ENCODE measurements around the gene BRINP1. TPM values are rescaled to one million over a fixed set of nuclear protein-coding genes. Genes with fewer than 3 reads are reported as not detected.

The BRINP1 gene
- total RNA-seq, 2 experiments from 2014 or later: not detected

DNA sequence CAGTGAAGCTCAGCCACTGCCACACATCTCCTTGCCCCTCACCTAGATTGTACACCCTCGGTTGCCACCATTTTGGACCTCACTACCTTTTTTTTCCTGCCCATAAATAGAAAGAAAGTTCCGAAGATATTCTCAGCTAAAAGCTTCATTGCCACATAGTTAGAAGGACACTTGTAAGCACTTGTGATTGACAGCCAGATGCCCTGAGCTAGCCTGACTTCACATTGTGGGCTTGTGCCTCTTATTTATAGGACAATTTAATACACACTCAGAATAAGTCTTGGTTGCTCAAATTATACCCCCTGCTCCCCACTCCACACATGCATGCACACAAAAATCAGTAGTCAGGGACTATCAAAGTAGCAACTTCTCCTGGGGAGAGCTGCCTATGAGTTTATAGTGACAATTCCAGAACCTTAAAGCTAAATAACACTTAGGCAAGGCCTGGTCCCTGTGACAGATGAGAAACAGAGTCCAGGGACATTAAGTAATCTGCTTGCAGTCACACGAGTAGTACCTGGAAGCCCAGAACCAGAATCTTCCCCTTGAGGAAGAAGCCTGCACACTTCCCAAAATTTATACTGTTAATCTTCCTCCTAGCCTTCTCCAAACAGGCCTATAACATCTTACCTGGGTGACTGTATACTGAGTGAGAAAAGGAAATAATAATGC, 184.8 kb downstream of the BRINP1 start:
- H3K27me3 ChIP-seq (ENCODE audit: control insufficient read depth in 1 of 2, insufficient read depth in 2 of 2, low read length in 2 of 2): no peaks in the 10 kb centered on the region
- Mint-ChIP-seq H3K27ac (no peak overlapping the region), H3K4me3 (no peak overlapping the region), H3K9me3 (peaks cover 6% of the 10 kb centered on the region), H3K36me3 (ENCODE audit: low read depth) (no peaks in the 10 kb centered on the region), H3K4me1 (ENCODE audit: low read depth) (no peaks in the 10 kb centered on the region), H3K27me3 (no peaks in the 10 kb centered on the region)
- TF ChIP-seq, protein P1, sequence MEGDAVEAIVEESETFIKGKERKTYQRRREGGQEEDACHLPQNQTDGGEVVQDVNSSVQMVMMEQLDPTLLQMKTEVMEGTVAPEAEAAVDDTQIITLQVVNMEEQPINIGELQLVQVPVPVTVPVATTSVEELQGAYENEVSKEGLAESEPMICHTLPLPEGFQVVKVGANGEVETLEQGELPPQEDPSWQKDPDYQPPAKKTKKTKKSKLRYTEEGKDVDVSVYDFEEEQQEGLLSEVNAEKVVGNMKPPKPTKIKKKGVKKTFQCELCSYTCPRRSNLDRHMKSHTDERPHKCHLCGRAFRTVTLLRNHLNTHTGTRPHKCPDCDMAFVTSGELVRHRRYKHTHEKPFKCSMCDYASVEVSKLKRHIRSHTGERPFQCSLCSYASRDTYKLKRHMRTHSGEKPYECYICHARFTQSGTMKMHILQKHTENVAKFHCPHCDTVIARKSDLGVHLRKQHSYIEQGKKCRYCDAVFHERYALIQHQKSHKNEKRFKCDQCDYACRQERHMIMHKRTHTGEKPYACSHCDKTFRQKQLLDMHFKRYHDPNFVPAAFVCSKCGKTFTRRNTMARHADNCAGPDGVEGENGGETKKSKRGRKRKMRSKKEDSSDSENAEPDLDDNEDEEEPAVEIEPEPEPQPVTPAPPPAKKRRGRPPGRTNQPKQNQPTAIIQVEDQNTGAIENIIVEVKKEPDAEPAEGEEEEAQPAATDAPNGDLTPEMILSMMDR (IDR thresholded peaks at IDR 0.05): no peak
- POLR2A ChIA-PET: no interaction called here
- DNase-seq: no peak
- H3K4me1 ChIP-seq (ENCODE audit: insufficient read depth, low read length): no peaks in the 10 kb centered on the region
- H3K4me3 ChIP-seq (ENCODE audit: low read length): no peak overlapping the region
- no peak for ATAC-seq (ENCODE audit: poor library complexity)
- H3K36me3 ChIP-seq (ENCODE audit: insufficient read depth, low read length): no peaks in the 10 kb centered on the region
- no peak overlapping the region for H3K27ac ChIP-seq (ENCODE audit: low read depth in 1 of 2, low read length in 2 of 2)
- intact Hi-C loops (cut with DNase I, micrococcal nuclease): no loop called here
- peaks cover 0 to 12% of the 10 kb centered on the region in 2 experiments for H3K9me3 ChIP-seq (ENCODE audit: control insufficient read depth in 1 of 2, insufficient read depth in 1 of 2, low read length in 2 of 2)
- CTCF ChIA-PET: no interaction called here

DNA sequence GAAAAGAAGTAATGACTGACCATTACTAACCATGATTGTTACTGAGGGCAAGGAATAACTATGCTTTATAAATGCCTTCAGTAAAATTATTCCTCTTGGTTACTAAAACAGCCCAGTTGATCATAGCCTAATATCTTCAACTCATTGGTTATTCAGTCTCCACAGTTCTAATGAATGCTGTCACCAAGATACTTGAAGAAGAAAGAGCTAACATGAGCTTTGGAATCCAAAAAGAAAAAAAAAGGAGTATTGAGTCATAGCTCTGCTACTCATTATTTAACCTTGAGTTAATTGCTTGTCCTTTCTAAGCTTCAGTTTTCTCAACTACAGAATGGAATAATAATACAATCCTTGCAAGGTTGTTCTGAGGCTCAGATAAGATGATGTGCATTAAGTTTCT, 187.7 kb downstream of the BRINP1 start:
- H3K36me3 Mint-ChIP-seq (ENCODE audit: low read depth): no peaks in the 10 kb centered on the region
- intact Hi-C loops (cut with DNase I, micrococcal nuclease): no loop called here

DNA sequence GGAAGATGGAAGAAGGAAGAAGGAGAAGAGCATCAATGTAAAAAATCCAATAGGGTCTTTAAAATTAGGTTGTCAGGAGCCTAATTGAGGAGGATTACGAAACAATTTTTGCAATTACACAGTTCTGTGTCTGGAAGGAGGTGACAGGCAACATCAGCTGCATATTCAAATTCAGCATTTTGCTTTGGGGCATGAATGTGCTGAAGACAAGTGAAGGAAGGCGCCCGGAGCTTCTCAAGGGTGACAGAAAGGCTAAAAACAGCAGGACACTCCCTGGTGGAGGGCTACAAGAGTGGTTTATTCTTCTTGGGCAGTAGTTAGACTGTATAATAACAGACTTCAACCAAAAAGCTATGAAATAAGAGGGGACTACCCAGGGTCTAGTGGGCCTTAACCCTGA, 188.3 kb downstream of the BRINP1 start:
- Mint-ChIP-seq H3K27ac (no peak overlapping the region), H3K4me3 (no peak overlapping the region), H3K9me3 (peaks cover 6% of the 10 kb centered on the region), H3K36me3 (ENCODE audit: low read depth) (no peaks in the 10 kb centered on the region), H3K27me3 (no peaks in the 10 kb centered on the region), H3K4me1 (ENCODE audit: low read depth) (no peaks in the 10 kb centered on the region)
- ATAC-seq (ENCODE audit: poor library complexity) (no peak), DNase-seq (no peak)
- Histone ChIP-seq H3K4me3 (ENCODE audit: low read length) (no peak overlapping the region), H3K27me3 (ENCODE audit: control insufficient read depth in 1 of 2, insufficient read depth in 2 of 2, low read length in 2 of 2) (no peaks in the 10 kb centered on the region), H3K27ac (ENCODE audit: low read depth in 1 of 2, low read length in 2 of 2) (no peak overlapping the region), H3K9me3 (ENCODE audit: control insufficient read depth in 1 of 2, insufficient read depth in 1 of 2, low read length in 2 of 2) (peaks cover 0 to 2% of the 10 kb centered on the region in 2 experiments), H3K4me1 (ENCODE audit: insufficient read depth, low read length) (no peaks in the 10 kb centered on the region), H3K36me3 (ENCODE audit: insufficient read depth, low read length) (no peaks in the 10 kb centered on the region)
- POLR2A ChIA-PET: no interaction called here
- TF ChIP-seq, protein P1 (IDR thresholded peaks at IDR 0.05): no peak
- CTCF ChIA-PET: no interaction called here
- intact Hi-C loops (cut with DNase I, micrococcal nuclease): no loop called here

More for the DNA sequence above, 187.7 kb downstream of the BRINP1 start:
- POLR2A ChIA-PET: no interaction called here
- DNase-seq: no peak
- H3K9me3 Mint-ChIP-seq: peaks cover 6% of the 10 kb centered on the region
- Histone ChIP-seq H3K4me3 (ENCODE audit: low read length) (no peak overlapping the region), H3K27me3 (ENCODE audit: control insufficient read depth in 1 of 2, insufficient read depth in 2 of 2, low read length in 2 of 2) (no peaks in the 10 kb centered on the region), H3K9me3 (ENCODE audit: control insufficient read depth in 1 of 2, insufficient read depth in 1 of 2, low read length in 2 of 2) (peaks cover 0 to 9% of the 10 kb centered on the region in 2 experiments), H3K27ac (ENCODE audit: low read depth in 1 of 2, low read length in 2 of 2) (no peak overlapping the region), H3K4me1 (ENCODE audit: insufficient read depth, low read length) (no peaks in the 10 kb centered on the region), H3K36me3 (ENCODE audit: insufficient read depth, low read length) (no peaks in the 10 kb centered on the region)
- no peak overlapping the region for H3K27ac Mint-ChIP-seq
- H3K4me1 Mint-ChIP-seq (ENCODE audit: low read depth): no peaks in the 10 kb centered on the region
- TF ChIP-seq, protein P1 (IDR thresholded peaks at IDR 0.05): no peak
- no peak for ATAC-seq (ENCODE audit: poor library complexity)
- CTCF ChIA-PET: no interaction called here
- no peak overlapping the region for H3K4me3 Mint-ChIP-seq
- no peaks in the 10 kb centered on the region for H3K27me3 Mint-ChIP-seq

Measured in CD4-positive, alpha-beta T cell (primary cell).